ENCODE measurements around the gene BORCS8. TPM values are rescaled to one million over a fixed set of nuclear protein-coding genes. Genes with fewer than 3 reads are reported as not detected.

BORCS8 gene
- total and polyA plus RNA-seq, 9 donors, result 5.4 to 19.0 (median 15.0) TPM

- TF ChIP-seq EP300 (IDR thresholded peaks at IDR 0.05) (no peak), CTCF (IDR thresholded peaks at IDR 0.05) (no peak), POLR2A (IDR thresholded peaks at IDR 0.05) (no peak)
- no peak for DNase-seq
- WGBS, 3 donors, result 97 to 100% (median 100%) methylated on average over 1 of the region's 1 CpG
- Histone ChIP-seq H3K4me3 (no peak overlapping the region), H3K4me1 (ENCODE audit: insufficient read depth) (peaks cover 4% of the 10 kb centered on the region), H3K36me3 (no peaks in the 10 kb centered on the region), H3K9me3 (no peaks in the 10 kb centered on the region), H3K27ac (no peak overlapping the region), H3K27me3 (no peaks in the 10 kb centered on the region)
- intact Hi-C loops (cut with DNase I), result no loop called here
These were observed 26.6 kb downstream of the BORCS8 start for GRCh38 chr19:19165396-19165795.

GRCh38 chr19:19162495-19162894, 29.5 kb downstream of the BORCS8 start:
- Histone ChIP-seq H3K9me3 (no peaks in the 10 kb centered on the region), H3K27me3 (no peaks in the 10 kb centered on the region), H3K4me3 (no peak overlapping the region), H3K4me1 (ENCODE audit: insufficient read depth) (no peaks in the 10 kb centered on the region), H3K27ac (no peak overlapping the region), H3K36me3 (no peaks in the 10 kb centered on the region)
- no peak for DNase-seq
- no peak for TF ChIP-seq POLR2A (IDR thresholded peaks at IDR 0.05)
- no peak for TF ChIP-seq CTCF (IDR thresholded peaks at IDR 0.05)
- TF ChIP-seq EP300 (IDR thresholded peaks at IDR 0.05), result no peak
- 87 to 93% (median 89%) methylated on average over 7 of the region's 7 CpGs for WGBS, 3 donors
- intact Hi-C loops (cut with DNase I), result no loop called here

GRCh38 chr19:19160461-19161035, 31.4 kb downstream of the BORCS8 start:
- Histone ChIP-seq H3K27ac (no peak overlapping the region), H3K4me3 (no peak overlapping the region), H3K27me3 (no peaks in the 10 kb centered on the region), H3K4me1 (ENCODE audit: insufficient read depth) (no peaks in the 10 kb centered on the region), H3K36me3 (no peaks in the 10 kb centered on the region), H3K9me3 (no peaks in the 10 kb centered on the region)
- TF ChIP-seq POLR2A (IDR thresholded peaks at IDR 0.05) (no peak), CTCF (IDR thresholded peaks at IDR 0.05) (no peak), EP300 (IDR thresholded peaks at IDR 0.05) (no peak)
- WGBS, 3 donors, result 64 to 75% (median 72%) methylated on average over 23 to 26 of the region's 26 CpGs
- DNase-seq, result no peak
- intact Hi-C loops (cut with DNase I), result no loop called here

- H3K9me3 ChIP-seq, result no peaks in the 10 kb centered on the region
- no peaks in the 10 kb centered on the region for H3K27me3 ChIP-seq
- H3K4me1 ChIP-seq (ENCODE audit: insufficient read depth), result no peaks in the 10 kb centered on the region
- H3K4me3 ChIP-seq, result no peak overlapping the region
- 88 to 92% (median 91%) methylated on average over 4 of the region's 4 CpGs for WGBS, 3 donors
- H3K27ac ChIP-seq, result no peak overlapping the region
- H3K36me3 ChIP-seq, result no peaks in the 10 kb centered on the region
- TF ChIP-seq POLR2A (IDR thresholded peaks at IDR 0.05) (no peak), CTCF (IDR thresholded peaks at IDR 0.05) (no peak), EP300 (IDR thresholded peaks at IDR 0.05) (no peak)
- DNase-seq, result no peak
- intact Hi-C loops (cut with DNase I), result no loop called here
These were observed 32.4 kb downstream of the BORCS8 start for GRCh38 chr19:19159534-19159933.

Data from ovary (tissue), 9 donors.